SK-N-SH (cell line): ENCODE results near the gene THYN1. TPM values are rescaled to one million over a fixed set of nuclear protein-coding genes. Genes with fewer than 3 reads are reported as not detected.

ENCODE experiments used
- CTCF ChIA-PET: fragments of 300-600, 350-600 bp; formaldehyde crosslinking; extraction: SDS; loops from one replicate; lab custom pipeline; 2021; lab: Yijun Ruan, JAX
- POLR2A ChIA-PET: fragments of 350-600 bp; sonication (Branson Sonifier 250); formaldehyde crosslinking; extraction: SDS; loops from one replicate; lab custom pipeline; 2020; ENCODE audit warnings: antibody characterized with exemption, inconsistent platforms; lab: Yijun Ruan, JAX
- DNase-seq: peaks from one replicate; pipeline ENCODE4 v3.0.0; 2012
- H2AFZ ChIP-seq: fragments of 200-600 bp; sonication (generic); 2 replicates; pipeline ENCODE4 v1.8.1; 2016; ENCODE audit warnings: antibody characterized with exemption, mild to moderate bottlenecking, low read depth
- H3F3A ChIP-seq: fragments of 200-600 bp; sonication (generic); replicated peaks from 2 replicates; pipeline ENCODE3; 2016; ENCODE audit warnings: antibody characterized with exemption, mild to moderate bottlenecking; ENCODE audit not compliant: insufficient read depth
- H3K27ac ChIP-seq, 2 experiments: fragments of 200-500 bp in 1 of 2; fragments of 200-600 bp in 1 of 2; sonication (Bioruptor generic) in 1 of 2; sonication (generic), shearing (Covaris generic) in 1 of 2; 2 replicates each; pipeline versions ENCODE4 v1.5.1 to v1.6.1; 2014 to 2016; ENCODE audit warnings: low read depth in 2 of 2, inconsistent platforms in 1 of 2, low read length in 1 of 2, mild to moderate bottlenecking in 1 of 2, mixed read lengths in 1 of 2
- H3K27me3 ChIP-seq: fragments of 200-600 bp; sonication (generic), shearing (Covaris generic); 2 replicates; pipeline ENCODE4 v1.6.1; 2016; ENCODE audit warnings: mixed run types; ENCODE audit not compliant: insufficient read depth
- H3K36me3 ChIP-seq, 2 experiments: fragments of 200-500 bp in 1 of 2; fragments of 200-600 bp in 1 of 2; sonication (Bioruptor generic) in 1 of 2; sonication (generic) in 1 of 2; replicated peaks in 1 of 2; 2 replicates each; pipeline versions ENCODE3 to v1.5.1; 2014 to 2016; ENCODE audit warnings: low read length in 1 of 2, mild to moderate bottlenecking in 1 of 2; ENCODE audit not compliant: insufficient read depth in 2 of 2, control insufficient read depth in 1 of 2
- H3K4me1 ChIP-seq, 2 experiments: fragments of 200-500 bp in 1 of 2; fragments of 200-600 bp in 1 of 2; sonication (Bioruptor generic) in 1 of 2; sonication (generic), shearing (Covaris generic) in 1 of 2; 2 replicates each; pipeline versions ENCODE4 v1.5.1 to v1.6.1; 2014 to 2016; ENCODE audit warnings: low read depth in 1 of 2, low read length in 1 of 2, mixed run types in 1 of 2; ENCODE audit not compliant: insufficient read depth in 2 of 2, control insufficient read depth in 1 of 2
- H3K4me2 ChIP-seq: fragments of 200-600 bp; sonication (generic), shearing (Covaris generic); 2 replicates; pipeline ENCODE4 v1.6.1; 2017; ENCODE audit warnings: mixed run types
- H3K4me3 ChIP-seq, 2 experiments: fragments of 200-500 bp in 1 of 2; fragments of 200-600 bp in 1 of 2; sonication (Bioruptor generic) in 1 of 2; sonication (generic), shearing (Covaris generic) in 1 of 2; 2 replicates each; pipeline versions ENCODE4 v1.5.1 to v1.8.1; 2014 to 2016; ENCODE audit warnings: low read depth in 2 of 2, inconsistent platforms in 1 of 2, low read length in 1 of 2, mild to moderate bottlenecking in 1 of 2, mixed read lengths in 1 of 2, moderate library complexity in 1 of 2
- H3K79me2 ChIP-seq: fragments of 200-600 bp; sonication (generic); 2 replicates; pipeline ENCODE4 v1.8.1; 2017; ENCODE audit warnings: mild to moderate bottlenecking; ENCODE audit not compliant: insufficient read depth
- H3K9ac ChIP-seq: fragments of 200-600 bp; sonication (generic); 2 replicates; pipeline ENCODE4 v1.6.1; 2017; ENCODE audit warnings: mixed run types
- H3K9me2 ChIP-seq: fragments of 200-600 bp; sonication (generic); 2 replicates; pipeline ENCODE4 v1.6.1; 2017; ENCODE audit warnings: mixed run types
- H3K9me3 ChIP-seq: fragments of 200-600 bp; sonication (generic); 2 replicates; pipeline ENCODE4 v1.6.1; 2017; ENCODE audit warnings: mixed run types, mild to moderate bottlenecking, moderate library complexity
- H4K20me1 ChIP-seq: fragments of 200-600 bp; sonication (generic); 2 replicates; pipeline ENCODE4 v1.6.1; 2017; ENCODE audit warnings: mild to moderate bottlenecking, mixed run types; ENCODE audit not compliant: insufficient read depth
- CHD2 ChIP-seq: fragments of 150-350 bp; IDR thresholded peaks from 2 replicates; pipeline ENCODE4 v1.6.1; 2018; ENCODE audit warnings: low read length; ENCODE audit not compliant: partially characterized antibody
- ELF1 ChIP-seq: IDR thresholded peaks from 2 replicates; pipeline ENCODE4 v1.4.0; 2012
- EP300 ChIP-seq, 2 experiments: IDR thresholded peaks; 2 replicates each; pipeline versions ENCODE4 v1.4.0 to v1.6.1; 2012; ENCODE audit warnings: borderline replicate concordance in 1 of 2, low read depth in 1 of 2, low read length in 1 of 2
- IRF3 ChIP-seq: fragments of 150-350 bp; IDR thresholded peaks from 2 replicates; pipeline ENCODE4 v1.6.1; 2016; ENCODE audit warnings: mild to moderate bottlenecking, low read depth, low read length
- MAX ChIP-seq: IDR thresholded peaks from 2 replicates; pipeline ENCODE4 v1.4.0; 2012; ENCODE audit warnings: low read depth
- NFIC ChIP-seq: IDR thresholded peaks from 2 replicates; pipeline ENCODE4 v1.4.0; 2012; ENCODE audit warnings: borderline replicate concordance
- NRF1 ChIP-seq: IDR thresholded peaks from 2 replicates; pipeline ENCODE4 v1.6.1; 2012; ENCODE audit warnings: low read depth, mild to moderate bottlenecking, low read length
- RAD21 ChIP-seq: IDR thresholded peaks from 2 replicates; pipeline ENCODE4 v1.6.1; 2012; ENCODE audit warnings: mild to moderate bottlenecking, low read length
- RFX5 ChIP-seq: IDR thresholded peaks from 2 replicates; pipeline ENCODE4 v1.6.1; 2012; ENCODE audit warnings: mild to moderate bottlenecking, improper control_type of control experiment, low read length
- SIN3A ChIP-seq: IDR thresholded peaks from 2 replicates; pipeline ENCODE4 v1.6.1; 2012; ENCODE audit warnings: low read depth, mild to moderate bottlenecking, low read length, moderate library complexity, borderline replicate concordance
- TAF1 ChIP-seq: IDR thresholded peaks from 2 replicates; pipeline ENCODE4 v1.6.1; 2012; ENCODE audit warnings: low read depth, mild to moderate bottlenecking, low read length, moderate library complexity, borderline replicate concordance
- WGBS: methylation state at CpG from one replicate; pipeline ENCODE4 v1.1.6; 2017; ENCODE audit warnings: low lambda C conversion rate; 5-methylcytosine and 5-hydroxymethylcytosine counted together
- polyA plus RNA-seq, 3 experiments: library from polyadenylated mRNA; depleted of rRNA; stranded (reverse); fragments of >200 nt; gene quantifications; 2 replicates each; pipeline ENCODE4 v1.2.3, GENCODE V29; 2012
- TF ChIP-seq, protein P1 (sequence below): IDR thresholded peaks from 2 replicates; pipeline ENCODE4 v1.4.0; 2012; ENCODE audit warnings: low read depth, borderline replicate concordance
- TF ChIP-seq, protein P2 (sequence below): IDR thresholded peaks from 2 replicates; pipeline ENCODE4 v1.4.0; 2012; ENCODE audit warnings: low read depth, borderline replicate concordance

The THYN1 gene
- polyA plus RNA-seq, 1 of the 3 experiments (the other 2 are of a cell fraction), result 61.8 TPM

GRCh38 chr11:134272381-134273316 is 19.5 kb upstream of the THYN1 start:
- H3K27ac ChIP-seq, result no peak overlapping the region
- H3K9ac ChIP-seq, result no peak overlapping the region
- H3K79me2 ChIP-seq, result no peaks in the 10 kb centered on the region
- H4K20me1 ChIP-seq, result no peaks in the 10 kb centered on the region
- ChIA-PET POLR2A (no interaction called here), CTCF (interaction anchor here (0.9 to 2.7 kb wide), 5 partner anchors 10 to 133 kb away, joined by 3 to 12 read pairs (median 5); partner anchors contain the start of genes ACAD8 and THYN1)
- TF ChIP-seq RAD21 (no peak), MAX (no peak)
- H3K9me2 ChIP-seq, result no peaks in the 10 kb centered on the region
- no peak overlapping the region for H2AFZ ChIP-seq
- H3F3A ChIP-seq, result no peaks in the 10 kb centered on the region
- no peak overlapping the region for H3K4me3 ChIP-seq
- H3K4me1 ChIP-seq, result peaks cover 0 to 7% of the 10 kb centered on the region in 2 experiments; a peak in 1 of 4 replicates
- no peaks in the 10 kb centered on the region for H3K9me3 ChIP-seq
- H3K27me3 ChIP-seq, result peaks cover 47% of the 10 kb centered on the region
- peak; percentile 48 for DNase-seq
- no peaks in the 10 kb centered on the region for H3K36me3 ChIP-seq
- H3K4me2 ChIP-seq, result no peak overlapping the region
- 65% methylated on average over 18 of the region's 18 CpGs for WGBS

- WGBS, result 73% methylated on average over 4 of the region's 4 CpGs
- CTCF ChIA-PET, result interaction anchor here (1.4 to 2.7 kb wide), 2 partner anchors 10 to 63 kb away, joined by 4 to 12 read pairs; no protein-coding TSS in a partner anchor
Measured at GRCh38 chr11:134271978-134272377, 18.8 kb upstream of the THYN1 start.

More at GRCh38 chr11:134271978-134272377, 18.8 kb upstream of the THYN1 start:
- Histone ChIP-seq H3K9me3 (no peaks in the 10 kb centered on the region), H3K4me3 (no peak overlapping the region), H4K20me1 (no peaks in the 10 kb centered on the region), H3K4me2 (no peak overlapping the region), H3K9me2 (no peaks in the 10 kb centered on the region), H3K36me3 (no peaks in the 10 kb centered on the region), H2AFZ (no peak overlapping the region), H3K27me3 (peaks cover 40% of the 10 kb centered on the region), H3K27ac (no peak overlapping the region), H3F3A (no peaks in the 10 kb centered on the region), H3K4me1 (peaks cover 0 to 7% of the 10 kb centered on the region in 2 experiments; a peak in 1 of 4 replicates), H3K79me2 (no peaks in the 10 kb centered on the region), H3K9ac (no peak overlapping the region)
- TF ChIP-seq IRF3 (no peak), TAF1 (no peak), NRF1 (no peak), RAD21 (no peak), ELF1 (no peak), NFIC (no peak), EP300 (IDR thresholded peaks at IDR 0.05; ENCODE audit: borderline replicate concordance in 1 of 2, low read depth in 1 of 2, low read length in 1 of 2) (no peak), SIN3A (no peak), CHD2 (no peak), RFX5 (no peak)
- TF ChIP-seq, protein P1, sequence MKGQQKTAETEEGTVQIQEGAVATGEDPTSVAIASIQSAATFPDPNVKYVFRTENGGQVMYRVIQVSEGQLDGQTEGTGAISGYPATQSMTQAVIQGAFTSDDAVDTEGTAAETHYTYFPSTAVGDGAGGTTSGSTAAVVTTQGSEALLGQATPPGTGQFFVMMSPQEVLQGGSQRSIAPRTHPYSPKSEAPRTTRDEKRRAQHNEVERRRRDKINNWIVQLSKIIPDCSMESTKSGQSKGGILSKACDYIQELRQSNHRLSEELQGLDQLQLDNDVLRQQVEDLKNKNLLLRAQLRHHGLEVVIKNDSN, result no peak
- TF ChIP-seq, protein P2, sequence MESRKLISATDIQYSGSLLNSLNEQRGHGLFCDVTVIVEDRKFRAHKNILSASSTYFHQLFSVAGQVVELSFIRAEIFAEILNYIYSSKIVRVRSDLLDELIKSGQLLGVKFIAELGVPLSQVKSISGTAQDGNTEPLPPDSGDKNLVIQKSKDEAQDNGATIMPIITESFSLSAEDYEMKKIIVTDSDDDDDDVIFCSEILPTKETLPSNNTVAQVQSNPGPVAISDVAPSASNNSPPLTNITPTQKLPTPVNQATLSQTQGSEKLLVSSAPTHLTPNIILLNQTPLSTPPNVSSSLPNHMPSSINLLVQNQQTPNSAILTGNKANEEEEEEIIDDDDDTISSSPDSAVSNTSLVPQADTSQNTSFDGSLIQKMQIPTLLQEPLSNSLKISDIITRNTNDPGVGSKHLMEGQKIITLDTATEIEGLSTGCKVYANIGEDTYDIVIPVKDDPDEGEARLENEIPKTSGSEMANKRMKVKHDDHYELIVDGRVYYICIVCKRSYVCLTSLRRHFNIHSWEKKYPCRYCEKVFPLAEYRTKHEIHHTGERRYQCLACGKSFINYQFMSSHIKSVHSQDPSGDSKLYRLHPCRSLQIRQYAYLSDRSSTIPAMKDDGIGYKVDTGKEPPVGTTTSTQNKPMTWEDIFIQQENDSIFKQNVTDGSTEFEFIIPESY, result no peak
- no peak for DNase-seq
- POLR2A ChIA-PET, result no interaction called here
